ENCODE results near the gene PCDHB7. TPM values are rescaled to one million over a fixed set of nuclear protein-coding genes. Genes with fewer than 3 reads are reported as not detected.
"Not testable (repeated sequence)": the region's sequence is repeated elsewhere in the genome, so short reads cannot be mapped to it uniquely, and the experiment has no call there.

PCDHB7 gene
- total RNA-seq, 1 experiment from 2014 or later = not detected

GRCh38 chr5:141186897-141187512, 14.6 kb downstream of the PCDHB7 start, which contains the start of gene PCDHB9:
Gene PCDHB9 (plus strand): TSS chr5:141187161. CDS start chr5:141187319, 158 bp downstream.
- no peaks in the 10 kb centered on the region for H4K20me1 ChIP-seq (ENCODE audit: insufficient read depth)
- no peaks in the 10 kb centered on the region for H3K36me3 ChIP-seq (ENCODE audit: control insufficient read depth in 1 of 2, insufficient read depth in 2 of 2, low read length in 2 of 2)
- BruUV-seq (replicated peaks) = no TSS peak
- ChIA-PET RAD21 (ENCODE audit: low non-redundant PET in 1 of 2, low total read pairs in 2 of 2, uncharacterized antibody in 2 of 2, unreplicated experiment in 2 of 2) (no interaction called here), CTCF (interaction anchor here (0.6 to 1.4 kb wide), 4 partner anchors 10 to 981 kb away, joined by 3 to 5 read pairs (median 4); no protein-coding TSS in a partner anchor), POLR2A (no interaction called here)
- no peak for TF ChIP-seq SP1 (IDR thresholded peaks at IDR 0.05; ENCODE audit: low read depth)
- peak; percentile 52 for TF ChIP-seq RAD21 (IDR thresholded peaks at IDR 0.05; ENCODE audit: low read depth)
- TF ChIP-seq POLR2A (IDR thresholded peaks at IDR 0.05; ENCODE audit: borderline replicate concordance, extremely low read depth, insufficient read depth, insufficient read length) = no peak
- TF ChIP-seq, protein P1, sequence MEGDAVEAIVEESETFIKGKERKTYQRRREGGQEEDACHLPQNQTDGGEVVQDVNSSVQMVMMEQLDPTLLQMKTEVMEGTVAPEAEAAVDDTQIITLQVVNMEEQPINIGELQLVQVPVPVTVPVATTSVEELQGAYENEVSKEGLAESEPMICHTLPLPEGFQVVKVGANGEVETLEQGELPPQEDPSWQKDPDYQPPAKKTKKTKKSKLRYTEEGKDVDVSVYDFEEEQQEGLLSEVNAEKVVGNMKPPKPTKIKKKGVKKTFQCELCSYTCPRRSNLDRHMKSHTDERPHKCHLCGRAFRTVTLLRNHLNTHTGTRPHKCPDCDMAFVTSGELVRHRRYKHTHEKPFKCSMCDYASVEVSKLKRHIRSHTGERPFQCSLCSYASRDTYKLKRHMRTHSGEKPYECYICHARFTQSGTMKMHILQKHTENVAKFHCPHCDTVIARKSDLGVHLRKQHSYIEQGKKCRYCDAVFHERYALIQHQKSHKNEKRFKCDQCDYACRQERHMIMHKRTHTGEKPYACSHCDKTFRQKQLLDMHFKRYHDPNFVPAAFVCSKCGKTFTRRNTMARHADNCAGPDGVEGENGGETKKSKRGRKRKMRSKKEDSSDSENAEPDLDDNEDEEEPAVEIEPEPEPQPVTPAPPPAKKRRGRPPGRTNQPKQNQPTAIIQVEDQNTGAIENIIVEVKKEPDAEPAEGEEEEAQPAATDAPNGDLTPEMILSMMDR (IDR thresholded peaks at IDR 0.05 in 2 of 3, conservative IDR thresholded peaks at IDR 0.05 in 1 of 3; ENCODE audit: borderline replicate concordance in 1 of 3, insufficient read depth in 1 of 3, low read depth in 2 of 3, low read length in 2 of 3) = peak; percentile 44 to 78 (median 59); a peak in 5 of 6 replicates
- H3K27ac ChIP-seq (ENCODE audit: low read depth, low read length) = no peak within 1 kb of the TSS
- no peaks in the 10 kb centered on the region for H3K4me1 ChIP-seq (ENCODE audit: control insufficient read depth in 1 of 2, insufficient read depth in 2 of 2, low read length in 2 of 2)
- no peaks in the 10 kb centered on the region for H3K27me3 ChIP-seq (ENCODE audit: insufficient read depth, low read length)
- H3K79me2 ChIP-seq (ENCODE audit: insufficient read depth, low read length) = no peaks in the 10 kb centered on the region
- H3K4me2 ChIP-seq (ENCODE audit: low read length) = no peak within 1 kb of the TSS
- intact Hi-C loops (cut with micrococcal nuclease) = no loop called here
- DNase-seq (ENCODE audit: low read depth, low spot score) (peak; percentile 6), ATAC-seq (no peak)
- H3K4me3 ChIP-seq (replicated peaks in 1 of 2; ENCODE audit: low read depth in 1 of 2, low read length in 2 of 2) = no peak within 1 kb of the TSS
- H3K9ac ChIP-seq (ENCODE audit: low read length) = no peak within 1 kb of the TSS
- no peaks in the 10 kb centered on the region for H3K9me2 ChIP-seq (ENCODE audit: insufficient read depth)
- H2AFZ ChIP-seq (ENCODE audit: low read depth, low read length, poor library complexity, severe bottlenecking) = no peak within 1 kb of the TSS
- no peaks in the 10 kb centered on the region for H3K9me3 ChIP-seq (ENCODE audit: control insufficient read depth in 1 of 2, insufficient read depth in 1 of 2, low read depth in 1 of 2, low read length in 2 of 2)

- POLR2A ChIA-PET; H3K27me3 ChIP-seq (ENCODE audit: insufficient read depth, low read length); CTCF ChIA-PET; H3K36me3 ChIP-seq (ENCODE audit: control insufficient read depth in 1 of 2, insufficient read depth in 2 of 2, low read length in 2 of 2); DNase-seq (ENCODE audit: low read depth, low spot score); H3K27ac ChIP-seq (ENCODE audit: low read depth, low read length); RAD21 ChIA-PET (ENCODE audit: low non-redundant PET in 1 of 2, low total read pairs in 2 of 2, uncharacterized antibody in 2 of 2, unreplicated experiment in 2 of 2); H3K9me2 ChIP-seq (ENCODE audit: insufficient read depth); H3K4me3 ChIP-seq (replicated peaks in 1 of 2; ENCODE audit: low read depth in 1 of 2, low read length in 2 of 2); H4K20me1 ChIP-seq (ENCODE audit: insufficient read depth); H3K9ac ChIP-seq (ENCODE audit: low read length); intact Hi-C loops (cut with micrococcal nuclease); H2AFZ ChIP-seq (ENCODE audit: low read depth, low read length, poor library complexity, severe bottlenecking); H3K79me2 ChIP-seq (ENCODE audit: insufficient read depth, low read length); BruUV-seq (replicated peaks); ATAC-seq; H3K4me1 ChIP-seq (ENCODE audit: control insufficient read depth in 1 of 2, insufficient read depth in 2 of 2, low read length in 2 of 2); H3K4me2 ChIP-seq (ENCODE audit: low read length); H3K9me3 ChIP-seq (ENCODE audit: control insufficient read depth in 1 of 2, insufficient read depth in 1 of 2, low read depth in 1 of 2, low read length in 2 of 2): not testable (repeated sequence)
Observed at GRCh38 chr5:141188682-141189081, 16.2 kb downstream of the PCDHB7 start.

DNA sequence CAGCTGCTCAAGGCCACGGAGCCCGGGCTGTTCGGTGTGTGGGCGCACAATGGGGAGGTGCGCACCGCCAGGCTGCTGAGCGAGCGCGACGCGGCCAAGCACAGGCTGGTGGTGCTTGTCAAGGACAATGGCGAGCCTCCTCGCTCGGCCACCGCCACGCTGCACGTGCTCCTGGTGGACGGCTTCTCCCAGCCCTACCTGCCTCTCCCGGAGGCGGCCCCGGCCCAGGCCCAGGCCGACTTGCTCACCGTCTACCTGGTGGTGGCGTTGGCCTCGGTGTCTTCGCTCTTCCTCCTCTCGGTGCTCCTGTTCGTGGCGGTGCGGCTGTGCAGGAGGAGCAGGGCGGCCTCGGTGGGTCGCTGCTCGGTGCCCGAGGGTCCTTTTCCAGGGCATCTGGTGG, 16.7 kb downstream of the PCDHB7 start:
- H3K27me3 ChIP-seq (ENCODE audit: insufficient read depth, low read length); H2AFZ ChIP-seq (ENCODE audit: low read depth, low read length, poor library complexity, severe bottlenecking); POLR2A ChIA-PET; ATAC-seq; BruUV-seq (replicated peaks); H3K9me3 ChIP-seq (ENCODE audit: control insufficient read depth in 1 of 2, insufficient read depth in 1 of 2, low read depth in 1 of 2, low read length in 2 of 2); H3K4me1 ChIP-seq (ENCODE audit: control insufficient read depth in 1 of 2, insufficient read depth in 2 of 2, low read length in 2 of 2); H3K36me3 ChIP-seq (ENCODE audit: control insufficient read depth in 1 of 2, insufficient read depth in 2 of 2, low read length in 2 of 2); CTCF ChIA-PET; H3K27ac ChIP-seq (ENCODE audit: low read depth, low read length); H3K9me2 ChIP-seq (ENCODE audit: insufficient read depth); intact Hi-C loops (cut with micrococcal nuclease); H3K79me2 ChIP-seq (ENCODE audit: insufficient read depth, low read length); DNase-seq (ENCODE audit: low read depth, low spot score); H3K4me3 ChIP-seq (replicated peaks in 1 of 2; ENCODE audit: low read depth in 1 of 2, low read length in 2 of 2); RAD21 ChIA-PET (ENCODE audit: low non-redundant PET in 1 of 2, low total read pairs in 2 of 2, uncharacterized antibody in 2 of 2, unreplicated experiment in 2 of 2); H3K4me2 ChIP-seq (ENCODE audit: low read length); H4K20me1 ChIP-seq (ENCODE audit: insufficient read depth); H3K9ac ChIP-seq (ENCODE audit: low read length): not testable (repeated sequence)
